ENCODE data around the gene FN3K.

DNA sequence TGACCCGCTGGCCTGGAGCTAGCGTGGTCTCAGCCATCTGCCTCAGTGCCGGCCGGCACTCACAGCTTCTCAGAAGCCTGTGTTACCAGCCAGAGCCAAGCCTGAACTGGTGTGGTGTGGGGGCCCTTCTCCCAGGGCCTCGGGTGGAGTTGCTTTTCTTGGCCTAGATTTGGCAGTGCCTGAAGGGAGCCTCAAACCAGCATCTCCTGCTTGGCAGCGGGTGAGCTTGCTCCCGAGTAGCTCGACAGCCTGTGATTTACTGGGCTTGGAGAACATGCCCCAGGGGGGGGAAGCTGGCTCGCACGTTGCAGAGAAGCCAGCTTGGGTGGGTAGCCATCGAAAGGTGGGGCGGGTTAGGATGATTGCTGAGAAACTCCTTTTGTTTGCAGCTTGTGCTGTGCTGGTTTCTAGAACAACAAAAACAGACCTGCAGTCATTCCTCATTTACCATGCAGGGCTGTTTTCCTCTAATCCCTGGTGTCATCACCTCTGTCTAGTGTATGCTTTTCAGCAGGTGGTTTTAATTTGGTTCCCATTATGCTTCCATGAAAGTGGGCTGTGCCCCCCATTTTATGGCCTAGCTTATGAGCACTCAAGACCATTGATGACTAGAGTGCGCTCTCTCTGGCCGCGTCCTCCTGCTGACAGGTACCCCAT, 58.7 kb downstream of the FN3K start:
- no peak for TF ChIP-seq GATA3 (IDR thresholded peaks at IDR 0.05; ENCODE audit: low read depth, low read length)
- TF ChIP-seq GATA2 (IDR thresholded peaks at IDR 0.05; ENCODE audit: low read depth, low read length), result no peak
